Ovary (tissue), 9 donors: ENCODE measurements around the gene AP5B1. TPM values are rescaled to one million over a fixed set of nuclear protein-coding genes. Genes with fewer than 3 reads are reported as not detected.

Source experiments
- DNase-seq, 5 donors: peaks; one replicate each; pipeline ENCODE4 v3.0.0-alpha.2; 2019 to 2020
- H3K27ac ChIP-seq, 2 donors: fragments of 200-600 bp; one replicate each; pipeline versions ENCODE4 v1.5.1 to v1.8.0; 2019 to 2022
- H3K27me3 ChIP-seq: fragments of 200-600 bp; one replicate; pipeline ENCODE4 v1.8.0; 2022
- H3K36me3 ChIP-seq: fragments of 200-600 bp; sonication (generic); one replicate; pipeline ENCODE4 v1.5.1; 2019
- H3K4me1 ChIP-seq: one replicate; pipeline ENCODE4 v1.8.1; 2013; ENCODE audit warnings: mild to moderate bottlenecking, moderate library complexity; ENCODE audit not compliant: insufficient read depth
- H3K4me3 ChIP-seq: fragments of 200-600 bp; sonication (generic); one replicate; pipeline ENCODE4 v1.5.1; 2017
- H3K9me3 ChIP-seq, 2 donors: fragments of 200-600 bp in 1 of 2; sonication (generic) in 1 of 2; one replicate each; pipeline versions ENCODE4 v1.5.1 to v1.8.1; 2013 to 2019; ENCODE audit warnings: mild to moderate bottlenecking in 1 of 2, moderate library complexity in 1 of 2
- CTCF ChIP-seq, 3 donors: fragments of 450-650 bp in 2 of 3; fragments of 200-600 bp in 1 of 3; IDR thresholded peaks; one replicate each; pipeline versions ENCODE4 v1.5.1 to v1.8.0; 2016 to 2022; ENCODE audit warnings: antibody characterized with exemption in 3 of 3, mild to moderate bottlenecking in 1 of 3
- EP300 ChIP-seq: sonication (generic); formaldehyde crosslinking; IDR thresholded peaks from one replicate; pipeline ENCODE4 v1.6.1; 2017; ENCODE audit warnings: antibody characterized with exemption
- POLR2A ChIP-seq: fragments of 450-650 bp; IDR thresholded peaks from one replicate; pipeline ENCODE4 v1.6.1; 2017; ENCODE audit warnings: antibody characterized with exemption, mild to moderate bottlenecking, moderate library complexity
- WGBS, 3 donors: extraction: QIAGEN DNeasy Blood & Tissue Kit in 1 of 3; methylation state at CpG; one replicate each; pipeline versions ENCODE4 v1.1.5 to v1.1.7; 2013 to 2017; 5-methylcytosine and 5-hydroxymethylcytosine counted together
- intact Hi-C, 4 donors: fragments of 100-400 bp; cut with DNase I; formaldehyde crosslinking; loops; one replicate each; pipeline versions ENCODE4 v1.11.0 to v1.15.1; 2022 to 2023
- polyA plus RNA-seq, 2 donors: library from polyadenylated mRNA; stranded (reverse); fragments of 200-250 nt in 1 of 2; fragments of 350-450 nt in 1 of 2; fragmentation: Illumina TruSeq in 1 of 2; extraction: RNeasy Lipid Tissue Mini Kit (QIAGEN cat#74804) in 1 of 2; gene quantifications; one replicate each; pipeline ENCODE4 v1.2.3, GENCODE V29; 2013 to 2014
- total RNA-seq, 7 donors: library from RNA; depleted of rRNA in 2 of 7; stranded (reverse); fragments of >200 nt in 2 of 7; fragmentation: NEBNext Ultra II Directional in 3 of 7; extraction: Animal tissue kit (Norgen Biotek cat#: 25700) in 3 of 7; gene quantifications; one replicate each; pipeline versions ENCODE4 v1.1.0 to v1.2.4, GENCODE V29; 2016 to 2023
- donor health status: DM: no; HTN: no; CAD: no; lungs with moderate emphysema.
- donor health status: DM: no; HTN: no; CAD: no.
- donor health status: Bipolar disorder and iron deficiency.
- donor health status: DM: yes; HTN: yes; CAD: no.
- donor health status: DM: no; HTN: no; CAD: no.
- donor health status: DM: yes; HTN: yes; CAD: no.

AP5B1 gene
- total and polyA plus RNA-seq, 9 donors = 2.3 to 14.7 (median 7.5) TPM

- TF ChIP-seq CTCF (IDR thresholded peaks at IDR 0.05) = no peak
- no peak for TF ChIP-seq EP300
- no peak for TF ChIP-seq POLR2A
- no peaks in the 10 kb centered on the region for H3K27me3 ChIP-seq
- no peak for DNase-seq
- WGBS, 3 donors = 85 to 87% (median 85%) methylated on average over 13 of the region's 13 CpGs
- no peak overlapping the region for H3K4me3 ChIP-seq
- no peaks in the 10 kb centered on the region for H3K36me3 ChIP-seq
- intact Hi-C loops = no loop called here
- H3K4me1 ChIP-seq = no peaks in the 10 kb centered on the region
- no peaks in the 10 kb centered on the region for H3K9me3 ChIP-seq
- H3K27ac ChIP-seq = no peak overlapping the region
Measured at GRCh38 chr11:65797711-65798110, 16.9 kb upstream of the AP5B1 start.

GRCh38 chr11:65796726-65797601 lies 16.2 kb upstream of the AP5B1 start:
- TF ChIP-seq EP300 = no peak
- TF ChIP-seq CTCF (IDR thresholded peaks at IDR 0.05) = no peak
- no peak for TF ChIP-seq POLR2A
- Histone ChIP-seq H3K36me3 (no peaks in the 10 kb centered on the region), H3K27me3 (no peaks in the 10 kb centered on the region), H3K4me3 (no peak overlapping the region), H3K27ac (no peak overlapping the region), H3K9me3 (no peaks in the 10 kb centered on the region), H3K4me1 (no peaks in the 10 kb centered on the region)
- no peak for DNase-seq
- intact Hi-C loops = no loop called here
- WGBS, 3 donors = 45 to 57% (median 49%) methylated on average over 15 of the region's 15 CpGs

- Histone ChIP-seq H3K36me3 (no peaks in the 10 kb centered on the region), H3K4me1 (no peaks in the 10 kb centered on the region), H3K4me3 (no peak overlapping the region), H3K27me3 (no peaks in the 10 kb centered on the region), H3K9me3 (no peaks in the 10 kb centered on the region), H3K27ac (no peak overlapping the region)
- DNase-seq = no peak
- TF ChIP-seq EP300 (no peak), POLR2A (no peak), CTCF (IDR thresholded peaks at IDR 0.05) (no peak)
- 87 to 92% (median 90%) methylated on average over 42 of the region's 42 CpGs for WGBS, 3 donors
- intact Hi-C loops = no loop called here
Measured at GRCh38 chr11:65794570-65795510, 14.1 kb upstream of the AP5B1 start.

GRCh38 chr11:65793625-65794400 lies 13.0 kb upstream of the AP5B1 start:
- intact Hi-C loops = no loop called here
- no peaks in the 10 kb centered on the region for H3K27me3 ChIP-seq
- 84 to 88% (median 84%) methylated on average over 29 of the region's 29 CpGs for WGBS, 3 donors

More at GRCh38 chr11:65793625-65794400, 13.0 kb upstream of the AP5B1 start:
- no peaks in the 10 kb centered on the region for H3K36me3 ChIP-seq
- no peak for TF ChIP-seq CTCF (IDR thresholded peaks at IDR 0.05)
- TF ChIP-seq POLR2A = no peak
- TF ChIP-seq EP300 = no peak
- no peaks in the 10 kb centered on the region for H3K9me3 ChIP-seq
- no peak overlapping the region for H3K27ac ChIP-seq
- no peaks in the 10 kb centered on the region for H3K4me1 ChIP-seq
- H3K4me3 ChIP-seq = no peak overlapping the region
- no peak for DNase-seq
